GM19238 (cell line): ENCODE results near the gene PDCL2.
"Not testable (repeated sequence)": the region's sequence is repeated elsewhere in the genome, so short reads cannot be mapped to it uniquely, and the experiment has no call there.

Source experiments
- DNase-seq: peaks from one replicate; pipeline ENCODE4 v3.0.0; 2011; ENCODE audit warnings: low spot score; ENCODE audit not compliant: insufficient read length

PDCL2 gene

DNA sequence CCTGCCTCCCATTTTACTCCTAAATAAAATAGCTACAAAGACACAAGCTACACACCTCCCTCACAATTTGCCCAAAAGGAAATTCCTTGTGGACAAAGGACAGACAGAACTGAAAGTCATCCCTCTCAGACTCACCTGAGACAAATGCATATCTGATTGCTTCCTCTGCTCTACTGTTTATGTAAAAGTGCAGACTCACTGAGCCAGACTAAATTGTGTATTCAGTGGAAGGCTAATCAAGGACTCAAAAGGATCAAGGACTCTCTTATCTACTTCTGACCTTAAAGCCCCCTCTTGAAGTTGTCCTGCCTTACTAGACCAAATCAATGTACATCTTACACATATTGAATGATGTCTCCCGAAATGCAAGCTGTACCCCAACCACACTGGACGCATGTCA is 3.9 kb downstream of the PDCL2 start:
- no peak for DNase-seq

DNA sequence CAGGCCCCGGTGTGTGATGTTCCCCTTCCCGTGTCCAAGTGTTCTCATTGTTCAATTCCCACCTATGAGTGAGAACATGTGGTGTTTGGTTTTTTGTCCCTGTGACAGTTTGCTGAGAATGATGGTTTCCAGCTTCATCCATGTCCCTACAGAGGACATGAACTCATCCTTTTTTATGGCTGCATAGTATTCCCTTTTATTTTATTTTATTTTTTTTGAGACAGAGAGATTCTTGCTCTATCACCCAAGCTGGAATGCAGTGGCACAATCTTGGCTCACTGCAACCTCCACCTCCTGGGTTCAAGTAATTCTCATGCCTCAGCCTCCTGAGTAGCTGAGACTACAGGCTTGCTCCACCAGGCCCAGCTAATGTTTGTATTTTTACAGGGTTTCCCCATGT is 9.3 kb downstream of the PDCL2 start:
- DNase-seq = not testable (repeated sequence)

DNA sequence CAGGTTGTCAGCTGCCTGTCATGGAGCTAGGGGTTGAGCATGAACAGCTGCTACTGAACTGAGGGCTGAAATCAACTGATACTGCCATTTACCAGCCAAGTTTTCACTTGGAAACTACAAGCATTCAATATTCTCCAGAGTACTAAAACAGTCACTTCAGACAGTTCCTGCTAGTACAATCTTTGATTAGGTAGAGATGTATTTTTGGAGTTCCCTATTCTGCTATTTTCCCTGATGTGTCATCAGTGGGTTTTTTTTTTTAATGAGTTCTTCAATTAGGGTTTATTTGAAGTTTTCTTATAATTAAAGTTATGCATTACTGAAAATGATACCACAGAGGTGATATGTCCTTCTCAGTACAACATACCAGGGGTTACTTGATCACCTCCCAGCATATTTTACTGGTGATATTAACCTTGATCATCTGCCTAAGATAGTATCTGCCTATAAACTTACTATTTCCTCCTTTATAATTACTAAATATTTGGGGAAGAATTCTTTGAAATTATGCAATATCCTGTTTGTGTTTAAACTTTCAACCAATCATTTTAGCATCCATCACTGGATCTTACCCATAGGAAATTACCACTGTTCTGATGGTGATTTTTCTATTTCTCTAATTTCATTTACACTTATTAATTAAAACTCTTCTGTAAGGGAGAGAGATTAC is 13.6 kb downstream of the PDCL2 start:
- no peak for DNase-seq

DNA sequence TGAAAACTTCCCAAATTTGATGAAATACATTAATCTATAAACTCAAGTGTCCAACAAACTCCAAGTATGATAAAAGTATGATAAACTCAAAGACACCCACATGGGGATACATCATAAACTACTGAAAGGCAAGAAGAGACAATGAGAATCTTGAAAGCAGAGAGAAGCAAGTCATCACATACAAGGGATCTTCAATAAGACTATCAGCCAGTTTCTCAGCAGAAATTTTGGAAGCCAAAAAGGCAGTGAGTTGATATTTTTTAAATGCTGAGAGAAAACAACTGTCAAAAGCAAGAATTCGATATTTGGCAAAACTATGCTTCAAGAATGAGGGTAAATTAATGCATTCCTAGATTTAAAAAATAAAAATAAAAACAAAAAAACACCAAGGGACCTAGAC is 16.5 kb downstream of the PDCL2 start:
- DNase-seq = no peak

DNA sequence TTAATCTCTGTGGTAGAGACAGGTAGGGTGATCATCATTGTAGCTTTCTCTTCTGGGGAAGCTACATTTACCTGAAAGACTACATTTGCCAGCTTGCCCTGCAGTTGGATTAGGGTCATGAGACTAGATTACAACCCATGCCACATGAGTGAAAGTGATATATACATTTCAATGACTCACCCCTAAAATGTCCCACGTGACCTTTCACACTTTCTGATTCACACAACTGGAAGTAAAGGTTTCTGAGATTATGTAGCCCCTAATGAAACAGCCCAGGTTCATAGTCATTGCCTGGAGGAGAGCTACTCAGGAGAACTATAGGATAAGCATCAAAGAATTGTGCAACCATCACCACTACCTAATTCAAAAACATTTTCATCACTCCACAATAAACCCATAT is 17.8 kb downstream of the PDCL2 start:
- no peak for DNase-seq

DNA sequence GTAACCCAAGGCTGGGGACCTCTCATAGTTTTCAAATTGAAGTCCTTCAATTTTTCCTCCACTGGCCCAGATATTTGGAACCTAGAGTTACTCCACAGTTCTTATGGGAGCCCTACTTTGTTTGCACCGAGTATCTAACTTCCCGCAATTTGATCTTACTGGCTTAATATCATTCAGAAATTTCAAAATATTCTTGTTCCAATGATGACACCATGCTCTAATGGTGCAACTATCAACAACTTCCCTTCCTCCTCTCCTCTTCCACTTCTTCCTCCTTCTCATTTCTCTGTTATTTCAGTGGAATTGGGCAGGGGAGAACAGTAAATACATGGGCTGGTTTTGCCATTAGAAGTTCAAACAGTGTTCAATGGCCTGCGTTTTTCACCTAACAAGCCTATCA is 20.2 kb downstream of the PDCL2 start:
- DNase-seq = no peak

DNA sequence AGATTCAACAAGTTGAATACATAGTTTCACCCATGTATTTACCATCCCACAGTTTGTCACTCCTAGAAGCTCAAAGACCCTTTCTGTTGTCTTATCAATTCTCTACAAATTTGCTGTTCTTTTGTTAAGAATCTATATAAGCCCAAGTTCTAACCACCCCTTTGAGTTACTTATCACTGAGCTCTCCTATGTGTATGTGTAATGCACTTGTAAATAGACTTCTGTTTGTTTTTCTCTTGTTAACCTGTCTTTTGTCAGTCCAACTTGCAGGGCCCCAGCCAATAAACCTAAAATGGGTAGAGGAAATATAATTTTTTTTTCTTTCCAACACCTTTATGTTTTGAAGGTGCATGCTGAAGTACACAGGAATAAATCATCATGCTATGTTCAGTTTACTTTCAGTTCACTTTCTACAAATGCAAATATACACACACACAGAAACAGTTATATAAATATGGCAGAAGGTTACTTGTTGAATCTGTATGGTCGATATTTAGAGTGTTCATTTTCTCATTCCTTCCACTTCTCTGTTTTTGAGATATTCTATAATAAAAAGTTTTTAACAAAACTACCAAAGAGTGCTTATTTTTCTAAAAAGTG is 23.0 kb downstream of the PDCL2 start:
- DNase-seq = no peak

DNA sequence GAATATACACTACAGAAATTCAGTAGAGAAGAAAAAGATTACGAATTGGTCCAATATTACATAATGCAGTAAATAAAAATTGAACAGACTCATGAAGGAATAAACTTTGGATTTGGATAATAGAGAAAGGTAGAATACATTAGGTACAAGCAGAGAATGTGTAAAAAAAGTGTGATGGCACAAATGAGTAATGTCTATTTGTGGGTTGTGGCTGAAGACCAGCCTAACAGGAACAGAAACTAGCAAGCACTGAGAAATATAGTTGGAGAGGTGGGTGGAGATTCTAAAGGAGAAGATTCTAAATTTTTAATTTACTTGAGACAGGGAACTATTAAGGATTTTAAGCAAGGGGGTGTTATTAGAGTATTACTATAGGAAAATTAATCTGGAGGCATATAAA is 30.2 kb downstream of the PDCL2 start:
- no peak for DNase-seq

DNA sequence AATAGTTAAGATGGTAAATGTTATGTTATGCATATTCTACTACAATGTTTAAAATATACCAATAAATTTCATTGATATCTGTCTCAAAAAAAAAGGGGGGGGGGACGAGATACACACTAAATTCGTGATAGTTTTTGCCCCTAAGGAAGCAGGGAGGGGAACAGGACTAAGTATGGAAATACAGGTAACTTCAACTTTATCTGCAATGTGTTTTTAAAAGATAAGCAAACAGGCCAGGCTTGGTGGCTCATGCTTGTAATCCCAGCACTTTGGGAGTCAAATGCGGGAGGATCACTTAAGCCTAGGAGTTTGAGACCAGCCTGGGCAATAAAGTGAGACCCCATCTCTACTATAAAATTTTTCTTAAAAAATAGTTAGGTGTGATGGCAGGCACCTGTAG is 31.9 kb downstream of the PDCL2 start:
- no peak for DNase-seq

DNA sequence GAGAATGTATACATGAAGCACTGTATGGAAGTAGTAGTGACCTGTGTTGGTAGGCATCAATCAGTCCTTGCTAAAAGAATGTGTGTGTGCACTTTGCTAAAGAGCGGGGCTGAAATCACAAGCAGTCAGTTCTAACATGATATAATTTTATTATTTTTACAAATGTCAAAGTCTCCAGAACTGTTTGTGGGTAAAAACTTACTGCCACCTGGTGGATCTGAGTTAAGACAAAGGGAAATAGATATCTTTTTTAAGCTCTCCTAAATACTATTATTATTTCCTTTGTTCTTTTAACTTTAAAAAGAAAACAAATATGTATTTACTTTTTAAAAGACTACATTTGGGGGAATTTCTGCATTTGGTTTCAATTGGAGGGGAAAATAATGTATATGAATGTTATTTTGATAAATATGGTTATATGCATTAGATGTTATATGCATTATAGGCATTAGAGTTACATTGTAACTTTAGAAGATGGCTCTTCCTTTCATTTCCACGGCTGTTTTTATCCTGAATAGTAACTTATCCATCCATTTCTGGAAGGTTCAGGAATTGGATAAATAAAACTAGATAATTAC is 37.5 kb downstream of the PDCL2 start:
- no peak for DNase-seq

DNA sequence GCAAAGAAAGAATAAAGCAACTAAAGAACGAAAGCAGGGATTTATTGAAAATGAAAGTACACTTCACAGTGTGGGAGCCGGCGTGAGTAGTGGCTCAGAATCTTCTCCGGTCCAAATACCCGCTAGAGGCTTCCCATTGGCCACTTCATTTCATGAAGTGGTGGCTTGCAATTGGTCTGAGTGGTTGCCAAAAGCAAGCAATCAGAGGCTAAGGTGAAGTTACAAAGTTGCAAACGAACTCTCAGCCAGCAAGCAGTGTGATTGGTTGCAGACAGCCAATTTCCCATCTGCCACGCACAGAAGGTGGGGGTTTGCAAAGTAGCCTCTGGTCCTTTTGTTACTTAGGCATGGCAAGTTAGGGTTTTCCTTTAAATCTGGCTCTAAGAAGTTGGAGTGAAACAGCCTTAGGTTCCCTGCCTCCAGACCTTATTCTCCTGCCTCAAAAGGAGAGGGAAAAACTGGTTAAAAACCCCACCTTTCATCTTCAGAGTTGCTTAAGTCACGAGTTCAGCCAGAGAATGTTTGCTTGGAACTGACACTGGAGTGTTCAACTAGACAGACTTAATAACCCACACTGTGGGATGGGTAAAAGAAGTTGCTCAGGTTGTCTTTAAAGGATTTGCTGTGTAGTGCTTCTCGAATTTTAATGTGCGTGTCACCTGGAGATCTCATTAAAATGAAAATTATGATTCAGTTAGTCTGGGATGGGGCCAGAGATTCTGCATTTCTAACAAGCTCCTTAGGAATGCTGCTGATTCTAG is 38.4 kb downstream of the PDCL2 start:
- DNase-seq = no peak

DNA sequence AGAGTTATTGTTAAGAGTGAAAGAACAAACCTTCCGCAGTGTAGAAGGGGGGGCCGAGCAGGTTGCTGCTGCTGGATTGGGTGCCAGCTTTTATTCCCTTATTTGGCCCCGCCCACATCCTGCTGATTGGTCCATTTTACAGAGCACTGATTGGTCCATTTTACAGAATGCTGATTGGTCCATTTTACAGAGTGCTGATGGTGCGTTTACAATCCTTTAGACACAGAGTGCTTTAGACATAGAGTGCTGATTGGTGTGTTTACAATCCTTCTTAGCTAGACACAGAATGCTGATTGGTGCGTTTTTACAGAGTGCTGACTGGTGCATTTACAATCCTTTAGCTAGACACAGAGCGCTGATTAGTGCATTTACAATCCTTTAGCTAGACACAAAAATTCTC is 40.1 kb downstream of the PDCL2 start:
- DNase-seq = not testable (repeated sequence)

DNA sequence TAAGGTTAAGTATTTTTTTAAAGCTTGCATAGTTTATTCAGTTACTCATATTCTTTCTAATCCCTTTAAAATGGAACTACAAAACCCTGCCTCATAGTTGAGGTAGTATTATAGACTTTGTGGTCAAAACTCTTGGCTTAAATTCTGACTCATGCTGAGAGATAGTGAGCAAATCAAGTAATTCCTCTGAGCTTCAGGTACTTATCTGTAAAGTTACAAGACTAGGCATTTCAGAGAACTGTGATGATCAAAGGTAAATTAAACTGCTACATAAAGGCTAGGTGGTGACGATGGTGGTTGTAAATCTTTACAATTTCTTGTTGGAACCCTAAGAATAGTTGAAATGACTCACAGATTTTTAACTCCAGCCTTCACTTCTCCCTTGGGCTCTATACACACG is 42.2 kb downstream of the PDCL2 start:
- DNase-seq = no peak

DNA sequence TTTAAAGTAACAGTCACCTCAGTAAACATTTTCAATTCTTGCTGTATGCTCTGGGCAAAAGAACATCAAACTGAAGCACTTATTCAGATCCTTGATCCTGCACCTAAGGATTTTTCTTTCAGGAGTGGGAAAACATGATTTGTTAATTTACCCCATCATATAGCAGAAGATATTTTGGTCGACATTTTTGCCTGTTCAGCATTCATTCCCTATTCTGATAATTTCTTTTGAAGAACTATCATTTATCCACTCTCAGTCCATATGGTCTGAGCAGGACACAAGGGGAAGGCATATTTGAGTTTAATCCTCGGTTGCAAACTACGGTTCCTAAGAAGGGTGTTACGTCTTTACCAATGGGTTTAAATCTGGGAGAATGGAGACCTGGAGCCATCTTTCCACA is 44.1 kb downstream of the PDCL2 start:
- DNase-seq = no peak

DNA sequence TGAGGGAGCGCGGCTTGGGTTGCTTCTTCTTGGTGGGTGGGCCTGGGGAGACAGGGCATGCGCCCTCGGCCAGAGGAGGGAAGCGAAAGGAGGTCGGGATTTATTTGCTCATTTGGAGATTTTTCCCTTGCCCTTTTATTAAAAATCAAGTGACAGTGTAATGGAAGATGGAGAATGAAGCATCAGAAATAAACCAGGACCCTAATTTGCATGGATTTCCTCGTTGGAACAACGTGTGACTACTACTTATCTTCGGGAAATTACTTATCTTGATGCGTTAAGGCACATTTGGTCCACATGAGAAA is 44.6 kb downstream of the PDCL2 start:
- no peak for DNase-seq

DNA sequence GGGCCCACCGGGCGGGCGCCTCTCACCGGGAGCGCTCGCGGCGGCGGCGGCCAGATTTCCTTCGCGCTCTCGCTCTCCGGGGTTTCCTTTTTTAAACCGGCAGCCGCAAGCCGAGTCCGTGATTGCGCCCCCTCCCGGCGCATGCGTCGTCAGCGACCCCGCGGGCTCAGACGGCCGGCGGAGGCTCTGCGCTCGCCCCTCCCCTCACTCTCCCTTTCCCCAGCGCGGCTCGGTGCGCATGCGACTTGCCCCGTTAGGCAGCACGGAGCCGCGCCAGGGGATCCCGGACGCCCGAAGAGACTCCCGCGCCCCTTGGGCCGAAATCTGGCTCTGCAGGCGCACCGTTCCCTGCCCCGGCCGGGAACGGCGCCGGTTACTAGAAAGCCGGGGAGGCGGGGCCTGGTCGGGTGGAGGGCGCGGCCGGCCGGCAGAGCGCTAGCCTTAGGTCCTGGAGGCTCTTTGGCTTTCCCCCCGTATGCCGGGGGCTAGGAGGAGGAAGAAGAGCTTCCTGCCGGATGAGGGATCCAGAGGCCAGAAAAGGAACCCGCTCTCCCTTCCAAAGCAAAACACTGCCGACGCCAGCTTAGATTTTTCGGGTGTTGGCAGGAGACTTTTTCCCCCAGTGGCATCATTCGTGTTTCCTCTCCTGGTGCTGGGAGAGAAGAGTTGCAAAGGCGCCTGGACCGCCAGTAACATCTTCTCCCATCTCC is 45.1 kb downstream of the PDCL2 start, which contains the start of gene CLOCK:
Gene CLOCK, minus strand, starts transcription at position 154 of the 710 bp plus-strand sequence. CDS start 64,124 bp downstream, outside the sequence.
- DNase-seq = peak; percentile 70

DNA sequence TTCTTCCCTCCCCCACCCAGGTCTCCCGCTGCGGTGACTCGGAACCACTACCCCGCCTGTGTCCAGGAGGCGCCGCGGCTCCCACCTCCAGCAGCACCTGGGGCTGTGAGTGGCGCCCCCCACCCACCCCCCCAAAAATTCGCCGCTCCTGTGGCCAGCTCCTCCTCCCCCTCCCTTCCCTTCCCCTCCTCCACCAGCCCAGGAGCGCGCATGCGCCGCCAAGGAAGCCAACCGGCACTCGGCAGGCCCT is 45.6 kb downstream of the PDCL2 start:
- no peak for DNase-seq

DNA sequence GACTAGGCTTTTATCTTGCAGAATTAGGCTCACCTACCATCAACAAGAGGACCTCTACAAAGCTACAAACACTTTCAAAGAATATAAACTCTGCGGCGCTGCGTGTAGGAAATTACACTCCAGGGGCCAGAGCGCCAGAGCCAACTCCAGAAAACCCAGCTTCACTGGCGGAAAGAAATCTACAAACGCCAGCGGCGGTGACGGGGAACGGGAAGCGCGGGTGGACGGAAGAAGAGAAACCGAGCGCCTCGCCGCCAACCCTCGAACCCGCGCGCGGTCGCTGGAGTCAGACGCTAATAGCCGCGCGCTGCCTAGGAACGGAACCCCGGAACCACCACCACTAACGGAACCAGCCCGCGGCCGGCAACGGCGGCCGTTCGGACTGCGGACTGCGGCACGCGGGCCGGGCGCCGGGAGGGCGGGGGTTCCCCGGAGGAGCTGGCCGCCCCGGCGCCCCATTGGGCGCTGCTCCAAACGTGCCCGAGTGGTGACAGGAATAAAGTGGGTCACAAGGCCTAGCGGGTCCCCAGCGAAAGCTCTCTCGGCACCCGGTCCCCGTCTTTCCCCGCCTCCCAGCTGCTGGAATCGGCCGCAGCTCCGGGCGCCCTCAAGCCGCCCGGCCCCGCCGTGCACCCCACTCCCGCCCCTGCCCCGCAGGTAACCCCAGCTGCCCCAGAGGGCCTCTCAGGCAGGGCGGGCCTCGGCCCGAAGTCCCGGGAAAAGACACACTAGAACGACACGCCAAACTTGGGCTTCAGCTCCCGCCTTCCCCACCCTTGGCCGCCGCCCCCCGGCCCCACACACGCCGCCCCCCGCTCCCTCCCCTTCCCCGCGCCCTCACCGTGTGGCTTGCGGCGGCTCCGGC is 46.2 kb downstream of the PDCL2 start:
- peak; percentile 38 for DNase-seq

DNA sequence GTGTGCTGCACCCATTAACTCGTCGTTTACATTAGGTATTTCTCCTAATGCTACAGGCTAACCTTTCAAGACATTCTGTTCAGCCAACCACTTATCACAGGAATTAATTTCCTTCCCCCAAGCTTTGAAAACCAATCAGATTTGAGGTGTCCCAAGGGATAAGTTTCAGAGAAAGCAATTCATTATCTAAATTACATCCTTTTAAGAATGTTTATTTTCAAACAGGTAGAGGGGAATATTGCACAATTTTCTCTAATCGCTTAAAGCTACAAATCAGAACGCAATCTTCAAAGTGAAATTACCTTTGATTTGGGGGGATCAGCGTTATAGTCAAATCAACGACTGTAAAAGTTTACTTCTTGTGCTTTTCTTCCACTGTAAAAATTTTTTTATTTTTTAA is 46.9 kb downstream of the PDCL2 start:
- DNase-seq = no peak

DNA sequence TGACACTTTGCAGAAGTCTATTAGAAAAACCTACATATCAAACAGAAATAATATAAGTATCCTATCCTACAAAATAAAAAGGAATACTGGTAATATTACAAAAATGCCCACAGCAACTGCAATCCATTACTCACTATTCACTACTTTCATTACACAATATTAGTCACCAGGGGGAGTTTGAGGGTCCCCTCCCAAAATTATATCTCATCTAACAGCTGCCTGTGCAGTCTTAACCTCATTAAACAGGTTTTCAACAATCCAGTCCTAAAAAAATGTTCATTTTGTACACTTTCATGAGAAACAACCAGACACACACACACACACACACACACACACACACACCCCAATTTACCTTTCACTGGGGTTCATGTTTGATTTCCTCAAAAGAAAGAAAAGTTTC is 48.2 kb downstream of the PDCL2 start:
- no peak for DNase-seq

DNA sequence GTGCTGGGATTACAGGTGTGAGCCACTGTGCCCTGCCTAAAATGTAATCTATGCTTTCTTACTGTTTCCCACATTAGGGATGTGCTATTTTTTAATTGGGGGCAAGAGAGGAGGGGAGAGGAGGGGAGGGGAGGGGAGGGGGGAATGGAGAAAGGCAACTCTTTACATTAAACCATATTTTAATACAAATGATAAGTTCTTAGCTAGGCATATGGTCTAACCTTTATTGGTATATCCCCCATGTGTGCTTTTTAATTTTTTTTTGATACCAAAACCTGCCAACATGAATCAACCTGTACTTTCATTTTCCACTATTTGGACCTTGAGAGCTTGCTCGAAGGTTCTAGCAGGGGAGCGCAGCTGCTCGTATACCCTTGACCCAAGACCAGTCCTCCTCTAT is 51.8 kb downstream of the PDCL2 start:
- DNase-seq = no peak
